Activated naive CD4-positive, alpha-beta T cell treated with anti-CD3 and anti-CD28 coated beads for 36 hours (primary cell): ENCODE results near the gene GRIN2A. TPM values are rescaled to one million over a fixed set of nuclear protein-coding genes. Genes with fewer than 3 reads are reported as not detected.

Experiments used
- CTCF ChIA-PET: fragments of 350-600 bp; sonication (Branson Sonifier 250); formaldehyde crosslinking; loops from one replicate; lab custom pipeline; 2021; ENCODE audit warnings: antibody characterized with exemption; lab: Charles Lee
- DNase-seq: peaks from one replicate; pipeline ENCODE4 v3.0.0-alpha.2; 2020
- H3K27ac Mint-ChIP-seq: one replicate; pipeline ENCODE4 v1.8.0; 2021; ENCODE audit warnings: mild to moderate bottlenecking, mixed read lengths
- H3K27me3 Mint-ChIP-seq: one replicate; pipeline ENCODE4 v1.8.0; 2021; ENCODE audit warnings: low read depth, mixed read lengths
- H3K36me3 Mint-ChIP-seq: one replicate; pipeline ENCODE4 v1.8.0; 2021; ENCODE audit warnings: low read depth, mixed read lengths
- H3K4me1 Mint-ChIP-seq: one replicate; pipeline ENCODE4 v1.8.0; 2021; ENCODE audit warnings: low read depth, mixed read lengths
- H3K4me3 Mint-ChIP-seq: one replicate; pipeline ENCODE4 v1.8.0; 2021; ENCODE audit warnings: mild to moderate bottlenecking, moderate library complexity, mixed read lengths
- H3K9me3 Mint-ChIP-seq: one replicate; pipeline ENCODE4 v1.8.0; 2021; ENCODE audit warnings: mixed read lengths
- intact Hi-C: fragments of 100-400 bp; cut with micrococcal nuclease; formaldehyde crosslinking; loops from one replicate; pipeline ENCODE4 v1.15.1; 2023
- total RNA-seq, 2 experiments: library from RNA; stranded (reverse); gene quantifications; one replicate each; pipeline ENCODE4 v1.2.3, GENCODE V29; 2021

The GRIN2A gene
- total RNA-seq, 2 experiments from 2014 or later = not detected

GRCh38 chr16:10077861-10078260, 104.4 kb downstream of the GRIN2A start:
- peaks cover 2% of the 10 kb centered on the region for H3K27me3 Mint-ChIP-seq
- peaks cover 7% of the 10 kb centered on the region for H3K9me3 Mint-ChIP-seq
- no peak overlapping the region for H3K27ac Mint-ChIP-seq
- CTCF ChIA-PET = no interaction called here
- intact Hi-C loops = no loop called here
- H3K4me1 Mint-ChIP-seq = no peaks in the 10 kb centered on the region
- no peaks in the 10 kb centered on the region for H3K36me3 Mint-ChIP-seq
- no peak for DNase-seq
- no peak overlapping the region for H3K4me3 Mint-ChIP-seq

- Mint-ChIP-seq H3K4me1 (no peaks in the 10 kb centered on the region), H3K4me3 (no peak overlapping the region), H3K27ac (no peak overlapping the region), H3K9me3 (peaks cover 5% of the 10 kb centered on the region), H3K36me3 (no peaks in the 10 kb centered on the region), H3K27me3 (no peaks in the 10 kb centered on the region)
- CTCF ChIA-PET = no interaction called here
- intact Hi-C loops = no loop called here
- no peak for DNase-seq
Observed at GRCh38 chr16:10076037-10076436, 106.2 kb downstream of the GRIN2A start.

GRCh38 chr16:10070591-10070990, 111.6 kb downstream of the GRIN2A start:
- no peaks in the 10 kb centered on the region for H3K27me3 Mint-ChIP-seq
- CTCF ChIA-PET = no interaction called here
- no peak for DNase-seq
- intact Hi-C loops = no loop called here
- no peaks in the 10 kb centered on the region for H3K36me3 Mint-ChIP-seq
- H3K9me3 Mint-ChIP-seq = no peaks in the 10 kb centered on the region
- H3K4me3 Mint-ChIP-seq = no peak overlapping the region
- H3K27ac Mint-ChIP-seq = no peak overlapping the region
- no peaks in the 10 kb centered on the region for H3K4me1 Mint-ChIP-seq

- Mint-ChIP-seq H3K4me3 (no peak overlapping the region), H3K36me3 (no peaks in the 10 kb centered on the region), H3K9me3 (no peaks in the 10 kb centered on the region), H3K27me3 (no peaks in the 10 kb centered on the region), H3K4me1 (no peaks in the 10 kb centered on the region), H3K27ac (no peak overlapping the region)
- intact Hi-C loops = no loop called here
- no peak for DNase-seq
- CTCF ChIA-PET = no interaction called here
Observed at GRCh38 chr16:10069374-10069773, 112.9 kb downstream of the GRIN2A start.

GRCh38 chr16:10067835-10068234, 114.4 kb downstream of the GRIN2A start:
- H3K4me1 Mint-ChIP-seq = no peaks in the 10 kb centered on the region
- H3K27me3 Mint-ChIP-seq = no peaks in the 10 kb centered on the region
- no peak overlapping the region for H3K27ac Mint-ChIP-seq
- H3K4me3 Mint-ChIP-seq = no peak overlapping the region
- no peaks in the 10 kb centered on the region for H3K36me3 Mint-ChIP-seq
- no peak for DNase-seq
- CTCF ChIA-PET = no interaction called here
- intact Hi-C loops = no loop called here
- H3K9me3 Mint-ChIP-seq = no peaks in the 10 kb centered on the region

GRCh38 chr16:10067406-10067805, 114.8 kb downstream of the GRIN2A start:
- DNase-seq = no peak
- no peaks in the 10 kb centered on the region for H3K9me3 Mint-ChIP-seq
- H3K27ac Mint-ChIP-seq = no peak overlapping the region
- H3K27me3 Mint-ChIP-seq = no peaks in the 10 kb centered on the region
- no peak overlapping the region for H3K4me3 Mint-ChIP-seq
- H3K36me3 Mint-ChIP-seq = no peaks in the 10 kb centered on the region
- no peaks in the 10 kb centered on the region for H3K4me1 Mint-ChIP-seq
- CTCF ChIA-PET = no interaction called here
- intact Hi-C loops = no loop called here

GRCh38 chr16:10065019-10065418, 117.2 kb downstream of the GRIN2A start:
- H3K9me3 Mint-ChIP-seq = peaks cover 3% of the 10 kb centered on the region
- no peak overlapping the region for H3K27ac Mint-ChIP-seq
- H3K4me1 Mint-ChIP-seq = no peaks in the 10 kb centered on the region
- CTCF ChIA-PET = no interaction called here
- intact Hi-C loops = no loop called here
- H3K27me3 Mint-ChIP-seq = no peaks in the 10 kb centered on the region
- no peak overlapping the region for H3K4me3 Mint-ChIP-seq
- no peaks in the 10 kb centered on the region for H3K36me3 Mint-ChIP-seq
- DNase-seq = no peak

- H3K36me3 Mint-ChIP-seq = no peaks in the 10 kb centered on the region
- intact Hi-C loops = no loop called here
- H3K4me1 Mint-ChIP-seq = no peaks in the 10 kb centered on the region
- H3K27me3 Mint-ChIP-seq = peaks cover 2% of the 10 kb centered on the region
- no peak overlapping the region for H3K27ac Mint-ChIP-seq
- no peak overlapping the region for H3K4me3 Mint-ChIP-seq
- no peaks in the 10 kb centered on the region for H3K9me3 Mint-ChIP-seq
- CTCF ChIA-PET = no interaction called here
- DNase-seq = no peak
Observed at GRCh38 chr16:10048850-10049249, 133.4 kb downstream of the GRIN2A start.

- no peaks in the 10 kb centered on the region for H3K9me3 Mint-ChIP-seq
- no peak overlapping the region for H3K27ac Mint-ChIP-seq
- CTCF ChIA-PET = no interaction called here
- no peaks in the 10 kb centered on the region for H3K4me1 Mint-ChIP-seq
- peaks cover 2% of the 10 kb centered on the region for H3K27me3 Mint-ChIP-seq
- no peaks in the 10 kb centered on the region for H3K36me3 Mint-ChIP-seq
- DNase-seq = no peak
- H3K4me3 Mint-ChIP-seq = no peak overlapping the region
- intact Hi-C loops = no loop called here
Observed at GRCh38 chr16:10045947-10046346, 136.3 kb downstream of the GRIN2A start.

GRCh38 chr16:10045291-10045775, 136.9 kb downstream of the GRIN2A start:
- intact Hi-C loops = no loop called here
- H3K9me3 Mint-ChIP-seq = no peaks in the 10 kb centered on the region
- no peaks in the 10 kb centered on the region for H3K36me3 Mint-ChIP-seq
- CTCF ChIA-PET = no interaction called here
- H3K27ac Mint-ChIP-seq = no peak overlapping the region
- no peak for DNase-seq
- H3K4me3 Mint-ChIP-seq = no peak overlapping the region
- H3K4me1 Mint-ChIP-seq = no peaks in the 10 kb centered on the region
- H3K27me3 Mint-ChIP-seq = peaks cover 2% of the 10 kb centered on the region

GRCh38 chr16:10040136-10041080, 141.8 kb downstream of the GRIN2A start:
- Mint-ChIP-seq H3K27me3 (peaks cover 11% of the 10 kb centered on the region), H3K36me3 (no peaks in the 10 kb centered on the region), H3K4me3 (no peak overlapping the region), H3K27ac (no peak overlapping the region), H3K9me3 (no peaks in the 10 kb centered on the region), H3K4me1 (peaks cover 3% of the 10 kb centered on the region)
- CTCF ChIA-PET = no interaction called here
- no peak for DNase-seq
- intact Hi-C loops = no loop called here

GRCh38 chr16:10039220-10040096, 142.8 kb downstream of the GRIN2A start:
- no peaks in the 10 kb centered on the region for H3K36me3 Mint-ChIP-seq
- no peaks in the 10 kb centered on the region for H3K9me3 Mint-ChIP-seq
- H3K4me1 Mint-ChIP-seq = peaks cover 3% of the 10 kb centered on the region
- intact Hi-C loops = no loop called here
- CTCF ChIA-PET = no interaction called here
- peaks cover 11% of the 10 kb centered on the region for H3K27me3 Mint-ChIP-seq
- H3K27ac Mint-ChIP-seq = no peak overlapping the region
- no peak for DNase-seq
- no peak overlapping the region for H3K4me3 Mint-ChIP-seq
